DOHH2 (cell line): ENCODE data around the gene PPP2R5A.

Source experiments
- EZH2phosphoT487 ChIP-seq: fragments of 200-600 bp; sonication (generic); IDR thresholded peaks from 2 replicates; pipeline ENCODE4 v1.6.1; 2017; ENCODE audit warnings: borderline replicate concordance, mild to moderate bottlenecking, antibody characterized with exemption, low read length, moderate library complexity, mixed read lengths
- TF ChIP-seq, protein P1 (sequence below): fragments of 200-600 bp; sonication (generic); IDR thresholded peaks from one replicate; pipeline ENCODE4 v1.5.1; 2014; ENCODE audit warnings: antibody characterized with exemption, mild to moderate bottlenecking, low read depth, low read length; ENCODE audit not compliant: poor library complexity, severe bottlenecking

GRCh38 chr1:212271823-212272485, 13.3 kb upstream of the PPP2R5A start:
- TF ChIP-seq, protein P1, sequence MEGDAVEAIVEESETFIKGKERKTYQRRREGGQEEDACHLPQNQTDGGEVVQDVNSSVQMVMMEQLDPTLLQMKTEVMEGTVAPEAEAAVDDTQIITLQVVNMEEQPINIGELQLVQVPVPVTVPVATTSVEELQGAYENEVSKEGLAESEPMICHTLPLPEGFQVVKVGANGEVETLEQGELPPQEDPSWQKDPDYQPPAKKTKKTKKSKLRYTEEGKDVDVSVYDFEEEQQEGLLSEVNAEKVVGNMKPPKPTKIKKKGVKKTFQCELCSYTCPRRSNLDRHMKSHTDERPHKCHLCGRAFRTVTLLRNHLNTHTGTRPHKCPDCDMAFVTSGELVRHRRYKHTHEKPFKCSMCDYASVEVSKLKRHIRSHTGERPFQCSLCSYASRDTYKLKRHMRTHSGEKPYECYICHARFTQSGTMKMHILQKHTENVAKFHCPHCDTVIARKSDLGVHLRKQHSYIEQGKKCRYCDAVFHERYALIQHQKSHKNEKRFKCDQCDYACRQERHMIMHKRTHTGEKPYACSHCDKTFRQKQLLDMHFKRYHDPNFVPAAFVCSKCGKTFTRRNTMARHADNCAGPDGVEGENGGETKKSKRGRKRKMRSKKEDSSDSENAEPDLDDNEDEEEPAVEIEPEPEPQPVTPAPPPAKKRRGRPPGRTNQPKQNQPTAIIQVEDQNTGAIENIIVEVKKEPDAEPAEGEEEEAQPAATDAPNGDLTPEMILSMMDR, result no peak
- no peak for TF ChIP-seq EZH2phosphoT487
